ENCODE data around the gene ZCWPW1. TPM values are rescaled to one million over a fixed set of nuclear protein-coding genes. Genes with fewer than 3 reads are reported as not detected.

ZCWPW1 gene
- total RNA-seq, 2 experiments from 2014 or later: 4.1 to 10.8 TPM

DNA sequence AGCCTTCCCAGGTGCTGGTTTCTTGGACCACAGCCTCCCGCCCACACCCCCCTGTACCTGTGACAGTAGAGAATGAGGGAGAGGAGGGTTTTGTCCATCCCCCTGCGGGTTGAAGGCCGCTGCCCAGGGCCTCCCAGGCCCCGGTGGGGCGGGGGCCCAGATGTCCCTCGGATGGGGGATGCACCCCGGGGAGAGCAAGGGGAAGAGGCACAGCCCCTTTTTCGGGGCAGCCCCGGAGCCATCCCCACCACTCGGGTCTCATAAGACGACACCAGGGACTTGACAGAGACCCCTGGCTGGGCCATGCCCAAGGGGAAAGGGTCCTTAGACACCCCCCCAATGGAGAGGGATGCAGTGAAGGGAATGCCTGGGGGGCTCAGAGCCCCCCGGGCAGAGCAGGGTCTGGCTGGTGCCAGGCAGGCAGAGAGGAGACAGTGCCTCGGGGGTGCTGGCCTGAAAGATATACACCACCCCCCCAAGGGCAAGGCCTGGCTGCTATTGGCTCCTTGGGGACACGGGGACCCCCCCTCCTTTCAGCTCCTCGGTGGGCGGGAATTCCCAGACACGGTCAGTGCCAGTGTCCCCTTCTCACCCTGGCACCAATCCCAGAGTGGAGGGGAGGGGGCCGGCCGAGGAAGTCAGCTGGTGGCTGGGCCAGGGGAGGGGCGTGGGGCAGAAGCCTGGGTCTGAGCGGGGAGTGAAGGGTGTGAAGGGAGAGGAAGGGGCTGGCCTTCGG lies 39.3 kb upstream of the ZCWPW1 start:
- Histone ChIP-seq H3K36me3 (ENCODE audit: insufficient read depth, low read length) (peaks cover 27% of the 10 kb centered on the region; the same call in 1 of the 2 replicates), H3K79me2 (ENCODE audit: insufficient read depth, low read depth, low read length) (no peaks in the 10 kb centered on the region), H3K9me2 (ENCODE audit: insufficient read depth, low read length) (no peaks in the 10 kb centered on the region), H4K20me1 (ENCODE audit: insufficient read depth, low read length) (no peaks in the 10 kb centered on the region), H3K27ac (ENCODE audit: low read depth, low read length, poor library complexity, severe bottlenecking) (no peak overlapping the region), H3K4me2 (ENCODE audit: low read length) (no peak overlapping the region), H3K9me3 (ENCODE audit: low read length) (no peaks in the 10 kb centered on the region), H3K4me3 (ENCODE audit: low read depth, low read length, poor library complexity, severe bottlenecking) (no peak overlapping the region), H2AFZ (ENCODE audit: low read length) (no peak overlapping the region), H3K4me1 (ENCODE audit: insufficient read depth, low read length, poor library complexity, severe bottlenecking) (peaks cover 6% of the 10 kb centered on the region)
- intact Hi-C loops (cut with micrococcal nuclease; ENCODE audit: unreplicated experiment): loop anchor here (2.0 kb wide), 1 partner anchor 15 kb away; the partner anchor contains the start of gene NYAP1
- POLR2A ChIA-PET: no interaction called here
- DNase-seq (ENCODE audit: low spot score): no peak
- TF ChIP-seq, protein P1, sequence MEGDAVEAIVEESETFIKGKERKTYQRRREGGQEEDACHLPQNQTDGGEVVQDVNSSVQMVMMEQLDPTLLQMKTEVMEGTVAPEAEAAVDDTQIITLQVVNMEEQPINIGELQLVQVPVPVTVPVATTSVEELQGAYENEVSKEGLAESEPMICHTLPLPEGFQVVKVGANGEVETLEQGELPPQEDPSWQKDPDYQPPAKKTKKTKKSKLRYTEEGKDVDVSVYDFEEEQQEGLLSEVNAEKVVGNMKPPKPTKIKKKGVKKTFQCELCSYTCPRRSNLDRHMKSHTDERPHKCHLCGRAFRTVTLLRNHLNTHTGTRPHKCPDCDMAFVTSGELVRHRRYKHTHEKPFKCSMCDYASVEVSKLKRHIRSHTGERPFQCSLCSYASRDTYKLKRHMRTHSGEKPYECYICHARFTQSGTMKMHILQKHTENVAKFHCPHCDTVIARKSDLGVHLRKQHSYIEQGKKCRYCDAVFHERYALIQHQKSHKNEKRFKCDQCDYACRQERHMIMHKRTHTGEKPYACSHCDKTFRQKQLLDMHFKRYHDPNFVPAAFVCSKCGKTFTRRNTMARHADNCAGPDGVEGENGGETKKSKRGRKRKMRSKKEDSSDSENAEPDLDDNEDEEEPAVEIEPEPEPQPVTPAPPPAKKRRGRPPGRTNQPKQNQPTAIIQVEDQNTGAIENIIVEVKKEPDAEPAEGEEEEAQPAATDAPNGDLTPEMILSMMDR (conservative IDR thresholded peaks at IDR 0.05; ENCODE audit: low read length): no peak
- TF ChIP-seq EZH2phosphoT487 (IDR thresholded peaks at IDR 0.05; ENCODE audit: borderline replicate concordance, low read depth, low read length): no peak
- CTCF ChIA-PET (ENCODE audit: unreplicated experiment): no interaction called here
- no TSS peak for BruUV-seq (replicated peaks)

DNA sequence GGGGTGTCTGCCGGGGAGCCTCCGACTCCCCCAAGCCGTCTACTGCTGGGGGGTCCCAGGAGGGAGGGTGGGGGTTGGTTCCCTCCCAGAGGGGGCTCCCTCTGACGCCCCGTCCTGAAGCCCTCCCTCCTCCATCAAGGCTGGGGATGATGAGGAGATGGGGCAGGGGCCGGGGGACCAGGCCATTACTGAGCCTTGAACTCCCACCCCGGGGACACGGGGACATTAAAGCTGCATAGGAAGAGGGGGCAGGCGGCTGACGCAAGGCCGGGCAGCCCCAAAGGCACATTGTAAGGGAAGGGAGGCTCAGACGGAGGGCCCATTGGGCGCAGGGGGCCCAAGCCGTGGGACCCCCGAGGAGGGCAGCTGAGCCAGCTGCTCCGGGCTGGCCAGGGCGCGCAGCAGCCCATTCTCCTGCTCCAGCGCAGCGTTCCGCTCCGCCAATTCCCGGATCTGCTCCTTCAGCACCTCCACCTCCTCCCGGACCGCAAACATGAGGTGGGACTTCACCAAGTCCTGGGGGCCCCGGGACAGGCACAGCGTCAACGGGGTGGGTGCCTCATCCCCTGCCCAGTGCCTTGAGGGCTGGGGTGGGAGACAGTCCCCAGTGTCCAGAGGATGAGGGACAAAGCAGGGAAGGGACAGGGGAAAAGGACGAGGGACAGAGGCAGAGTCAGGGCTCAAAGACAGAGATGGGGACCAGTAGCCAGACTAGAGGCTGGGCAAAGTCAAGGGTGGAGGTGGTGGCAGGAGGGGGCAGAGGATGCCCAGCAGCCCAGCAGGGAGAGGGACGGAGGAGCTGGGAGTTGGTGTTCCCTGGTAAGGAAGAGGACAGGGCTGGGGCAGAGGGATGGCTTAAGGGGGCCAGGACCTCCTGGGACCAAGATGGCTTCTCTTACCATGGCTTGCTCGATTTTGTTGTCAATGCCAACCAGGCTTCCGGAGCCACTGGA lies 38.4 kb upstream of the ZCWPW1 start:
- peaks cover 5% of the 10 kb centered on the region for H3K4me1 ChIP-seq (ENCODE audit: insufficient read depth, low read length, poor library complexity, severe bottlenecking)
- no peaks in the 10 kb centered on the region for H3K9me3 ChIP-seq (ENCODE audit: low read length)
- DNase-seq (ENCODE audit: low spot score): no peak
- ChIA-PET POLR2A (no interaction called here), CTCF (ENCODE audit: unreplicated experiment) (no interaction called here)
- no peaks in the 10 kb centered on the region for H3K79me2 ChIP-seq (ENCODE audit: insufficient read depth, low read depth, low read length)
- H3K36me3 ChIP-seq (ENCODE audit: insufficient read depth, low read length): peaks cover 23% of the 10 kb centered on the region; the same call in 1 of the 2 replicates
- H3K9me2 ChIP-seq (ENCODE audit: insufficient read depth, low read length): no peaks in the 10 kb centered on the region
- H4K20me1 ChIP-seq (ENCODE audit: insufficient read depth, low read length): no peaks in the 10 kb centered on the region
- BruUV-seq (replicated peaks): TSS peak; percentile 79
- H2AFZ ChIP-seq (ENCODE audit: low read length): no peak overlapping the region
- H3K4me3 ChIP-seq (ENCODE audit: low read depth, low read length, poor library complexity, severe bottlenecking): no peak overlapping the region
- H3K4me2 ChIP-seq (ENCODE audit: low read length): no peak overlapping the region
- intact Hi-C loops (cut with micrococcal nuclease; ENCODE audit: unreplicated experiment): no loop called here
- no peak overlapping the region for H3K27ac ChIP-seq (ENCODE audit: low read depth, low read length, poor library complexity, severe bottlenecking)
- TF ChIP-seq, protein P1 (conservative IDR thresholded peaks at IDR 0.05; ENCODE audit: low read length): no peak
- TF ChIP-seq EZH2phosphoT487 (IDR thresholded peaks at IDR 0.05; ENCODE audit: borderline replicate concordance, low read depth, low read length): no peak
